GM18870 (cell line): ENCODE measurements around the gene DLL1.

ENCODE experiments used
- ATAC-seq: cut with Tn5 transposase; IDR thresholded peaks from one replicate; pipeline ENCODE4 v1.9.1; 2021; ENCODE audit warnings: moderate library complexity; ENCODE audit not compliant: unreplicated experiment

Gene DLL1

GRCh38 chr6:170234419-170234818, 56.5 kb downstream of the DLL1 start:
- ATAC-seq = no peak

GRCh38 chr6:170233286-170234205, 57.3 kb downstream of the DLL1 start:
- no peak for ATAC-seq
